Loucy (cell line): ENCODE measurements around the gene NUP214.
"Not testable (repeated sequence)": the region's sequence is repeated elsewhere in the genome, so short reads cannot be mapped to it uniquely, and the experiment has no call there.

Experiments used
- H2AFZ ChIP-seq: fragments of 200-600 bp; sonication (generic); 2 replicates; pipeline ENCODE4 v1.6.0; 2016; ENCODE audit warnings: antibody characterized with exemption, mild to moderate bottlenecking, low read length, moderate library complexity
- H3F3A ChIP-seq: fragments of 200-600 bp; 2 replicates; pipeline ENCODE4 v1.6.0; 2016; ENCODE audit warnings: antibody characterized with exemption, low read depth, mild to moderate bottlenecking
- H3K27me3 ChIP-seq: fragments of 200-600 bp; sonication (generic); 2 replicates; pipeline ENCODE4 v1.6.1; 2014; ENCODE audit warnings: low read length, mild to moderate bottlenecking; ENCODE audit not compliant: insufficient read depth, poor library complexity, severe bottlenecking
- H3K36me3 ChIP-seq: fragments of 200-600 bp; sonication (generic); 2 replicates; pipeline ENCODE4 v1.6.1; 2016; ENCODE audit warnings: low read length; ENCODE audit not compliant: insufficient read depth
- H3K4me1 ChIP-seq: fragments of 200-600 bp; sonication (generic); 2 replicates; pipeline ENCODE4 v1.5.1; 2014; ENCODE audit warnings: low read length, mild to moderate bottlenecking; ENCODE audit not compliant: insufficient read depth, poor library complexity, severe bottlenecking
- H3K4me2 ChIP-seq: fragments of 200-600 bp; sonication (generic); 2 replicates; pipeline ENCODE4 v1.6.0; 2014; ENCODE audit warnings: antibody characterized with exemption, low read length, low read depth, mild to moderate bottlenecking; ENCODE audit not compliant: poor library complexity, severe bottlenecking
- H3K4me3 ChIP-seq: fragments of 200-600 bp; sonication (generic); 2 replicates; pipeline ENCODE4 v1.5.1; 2014; ENCODE audit warnings: low read length, mild to moderate bottlenecking, mixed read lengths; ENCODE audit not compliant: poor library complexity, severe bottlenecking
- H3K79me2 ChIP-seq: fragments of 200-600 bp; sonication (generic); 2 replicates; pipeline ENCODE4 v1.6.1; 2014; ENCODE audit warnings: low read length; ENCODE audit not compliant: insufficient read depth
- H3K9ac ChIP-seq: fragments of 200-600 bp; sonication (generic); 2 replicates; pipeline ENCODE4 v1.6.0; 2014; ENCODE audit warnings: mild to moderate bottlenecking, low read depth, low read length, moderate library complexity; ENCODE audit not compliant: poor library complexity, severe bottlenecking
- H3K9me2 ChIP-seq: fragments of 200-600 bp; sonication (generic); replicated peaks from 2 replicates; pipeline ENCODE4 v1.6.1; 2016; ENCODE audit warnings: low read depth, low read length, mixed read lengths
- H3K9me3 ChIP-seq: fragments of 200-600 bp; sonication (generic); 2 replicates; pipeline ENCODE4 v1.6.1; 2014; ENCODE audit warnings: mild to moderate bottlenecking, antibody characterized with exemption, low read length, low read depth; ENCODE audit not compliant: insufficient read depth
- H4K20me1 ChIP-seq: fragments of 200-600 bp; sonication (generic); 2 replicates; pipeline ENCODE4 v1.6.0; 2014; ENCODE audit warnings: antibody characterized with exemption, low read length, mild to moderate bottlenecking; ENCODE audit not compliant: insufficient read depth, poor library complexity, severe bottlenecking
- EZH2phosphoT487 ChIP-seq: fragments of 200-600 bp; IDR thresholded peaks from 2 replicates; pipeline ENCODE4 v1.6.1; 2018; ENCODE audit warnings: antibody characterized with exemption, mild to moderate bottlenecking, moderate library complexity, borderline replicate concordance
- TF ChIP-seq, protein P1 (sequence below): fragments of 200-600 bp; sonication (generic); conservative IDR thresholded peaks from 2 replicates; pipeline ENCODE4 v1.5.1; 2014; ENCODE audit warnings: mild to moderate bottlenecking, antibody characterized with exemption, low read length

The NUP214 gene

DNA sequence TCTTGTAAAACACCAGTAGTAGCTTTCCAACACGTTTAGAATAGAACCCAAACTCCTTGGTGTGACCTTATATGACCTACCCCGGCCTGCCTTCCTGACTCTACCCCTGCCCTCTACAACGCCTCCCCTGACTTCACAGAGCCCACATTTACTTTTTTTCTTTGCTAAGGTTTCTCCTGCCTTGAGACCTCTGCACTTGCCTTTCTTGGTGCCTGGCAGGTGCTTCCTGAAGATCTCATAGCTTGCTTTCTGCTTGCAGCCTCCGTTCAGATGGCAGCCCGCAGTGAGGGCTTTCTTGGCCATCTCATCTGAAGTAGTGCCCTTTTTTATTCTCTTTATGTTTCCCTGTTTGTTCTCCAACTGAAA, 24.3 kb downstream of the NUP214 start:
- Histone ChIP-seq H3K9me3 (no peaks in the 10 kb centered on the region), H3K4me2 (no peak overlapping the region), H3K9ac (no peak overlapping the region), H3K9me2 (no peaks in the 10 kb centered on the region), H4K20me1 (no peaks in the 10 kb centered on the region), H3K36me3 (peaks cover 64% of the 10 kb centered on the region; the same call in 1 of the 2 replicates), H3K4me3 (no peak overlapping the region), H2AFZ (no peak overlapping the region), H3F3A (no peaks in the 10 kb centered on the region), H3K4me1 (no peaks in the 10 kb centered on the region), H3K27me3 (no peaks in the 10 kb centered on the region), H3K79me2 (no peaks in the 10 kb centered on the region)
- TF ChIP-seq EZH2phosphoT487, result no peak
- TF ChIP-seq, protein P1, sequence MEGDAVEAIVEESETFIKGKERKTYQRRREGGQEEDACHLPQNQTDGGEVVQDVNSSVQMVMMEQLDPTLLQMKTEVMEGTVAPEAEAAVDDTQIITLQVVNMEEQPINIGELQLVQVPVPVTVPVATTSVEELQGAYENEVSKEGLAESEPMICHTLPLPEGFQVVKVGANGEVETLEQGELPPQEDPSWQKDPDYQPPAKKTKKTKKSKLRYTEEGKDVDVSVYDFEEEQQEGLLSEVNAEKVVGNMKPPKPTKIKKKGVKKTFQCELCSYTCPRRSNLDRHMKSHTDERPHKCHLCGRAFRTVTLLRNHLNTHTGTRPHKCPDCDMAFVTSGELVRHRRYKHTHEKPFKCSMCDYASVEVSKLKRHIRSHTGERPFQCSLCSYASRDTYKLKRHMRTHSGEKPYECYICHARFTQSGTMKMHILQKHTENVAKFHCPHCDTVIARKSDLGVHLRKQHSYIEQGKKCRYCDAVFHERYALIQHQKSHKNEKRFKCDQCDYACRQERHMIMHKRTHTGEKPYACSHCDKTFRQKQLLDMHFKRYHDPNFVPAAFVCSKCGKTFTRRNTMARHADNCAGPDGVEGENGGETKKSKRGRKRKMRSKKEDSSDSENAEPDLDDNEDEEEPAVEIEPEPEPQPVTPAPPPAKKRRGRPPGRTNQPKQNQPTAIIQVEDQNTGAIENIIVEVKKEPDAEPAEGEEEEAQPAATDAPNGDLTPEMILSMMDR, result no peak

DNA sequence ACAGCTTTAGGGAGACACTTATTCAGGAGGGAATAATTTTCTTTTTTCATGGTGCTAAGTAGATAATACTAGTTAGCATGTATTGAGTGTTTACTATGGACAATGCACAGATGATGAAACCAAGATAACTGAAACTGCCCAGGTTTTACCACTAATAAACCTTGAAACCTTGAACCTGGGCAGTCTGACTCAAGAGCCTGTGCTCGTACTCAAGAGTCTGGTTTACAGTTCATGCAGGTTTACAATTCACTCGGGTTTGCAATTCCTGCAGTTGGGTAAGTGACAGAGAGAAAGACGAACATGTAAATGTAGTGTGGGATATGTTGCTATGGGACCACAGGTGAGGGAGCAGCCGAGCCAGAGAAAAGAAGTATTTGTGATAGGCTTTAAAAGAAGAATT, 28.2 kb downstream of the NUP214 start:
- Histone ChIP-seq H3F3A (no peaks in the 10 kb centered on the region), H3K4me2 (no peak overlapping the region), H3K9me2 (no peaks in the 10 kb centered on the region), H3K27me3 (no peaks in the 10 kb centered on the region), H4K20me1 (no peaks in the 10 kb centered on the region), H3K79me2 (peaks cover 7% of the 10 kb centered on the region; the same call in 1 of the 2 replicates), H3K36me3 (peaks cover 43% of the 10 kb centered on the region; the same call in 1 of the 2 replicates), H3K9me3 (no peaks in the 10 kb centered on the region), H3K4me1 (no peaks in the 10 kb centered on the region), H3K9ac (no peak overlapping the region), H3K4me3 (no peak overlapping the region), H2AFZ (no peak overlapping the region)
- TF ChIP-seq, protein P1, result no peak
- TF ChIP-seq EZH2phosphoT487, result no peak

DNA sequence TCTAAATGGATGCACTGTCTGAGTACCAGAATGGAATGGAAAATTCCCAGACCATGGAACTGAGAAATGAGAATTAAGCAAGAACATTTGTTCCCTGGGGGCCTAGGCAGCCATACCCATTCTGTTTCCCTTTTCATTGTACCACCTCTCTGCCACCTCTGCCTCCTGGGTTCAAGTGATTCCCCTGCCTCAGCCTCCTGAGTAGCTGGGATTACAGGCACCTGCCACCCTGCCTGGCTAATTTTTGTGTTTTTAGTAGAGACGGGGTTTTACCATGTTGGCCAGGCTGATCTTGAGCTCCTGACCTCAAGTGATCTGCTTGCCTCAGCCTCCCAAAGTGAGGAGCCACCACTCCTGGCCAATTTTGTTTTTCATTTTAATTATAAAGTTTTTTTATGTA, 33.3 kb downstream of the NUP214 start:
- peaks cover 20% of the 10 kb centered on the region for H4K20me1 ChIP-seq
- not testable (repeated sequence) for H3K4me3 ChIP-seq, H3K9ac ChIP-seq, H3K9me2 ChIP-seq, H3F3A ChIP-seq, H2AFZ ChIP-seq, H3K27me3 ChIP-seq, H3K4me2 ChIP-seq, H3K9me3 ChIP-seq, H3K4me1 ChIP-seq
- H3K79me2 ChIP-seq, result peaks cover 34% of the 10 kb centered on the region
- H3K36me3 ChIP-seq, result peaks cover 53% of the 10 kb centered on the region

DNA sequence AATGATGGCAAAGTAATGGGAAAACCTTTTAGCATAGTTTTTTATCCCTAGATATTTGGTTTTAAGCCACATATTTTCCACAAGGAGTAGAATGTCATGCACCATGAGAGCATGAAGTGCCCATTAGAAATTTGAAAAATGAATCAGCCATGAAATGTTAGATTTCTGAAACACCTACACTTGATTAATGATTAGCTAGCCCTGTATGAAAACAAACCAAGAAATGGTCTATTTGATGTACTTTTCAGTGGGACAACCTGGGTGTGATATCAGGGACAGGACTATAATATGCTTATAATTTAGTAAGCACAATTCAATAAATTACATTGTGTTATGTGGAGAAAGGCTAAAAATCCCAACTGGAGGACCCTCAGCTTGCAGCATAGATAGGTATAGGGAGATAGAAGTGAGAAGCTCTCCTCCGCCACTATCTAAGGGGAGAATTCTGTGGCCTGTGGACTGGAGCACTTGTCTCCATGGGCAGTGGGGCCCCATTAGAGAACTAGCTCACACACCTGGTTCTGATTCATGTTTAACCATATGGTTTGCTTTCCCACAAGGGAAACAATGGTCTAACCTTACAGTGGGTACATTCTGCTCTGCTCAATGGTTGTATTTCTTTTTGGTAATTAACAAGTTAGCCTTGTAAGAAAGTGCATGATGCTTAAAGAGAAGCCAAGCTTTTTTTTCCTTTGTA, 35.2 kb downstream of the NUP214 start:
- no peak for TF ChIP-seq EZH2phosphoT487
- TF ChIP-seq, protein P1, result no peak
- H3K4me2 ChIP-seq, result no peak overlapping the region
- no peaks in the 10 kb centered on the region for H3K9me2 ChIP-seq
- peaks cover 29% of the 10 kb centered on the region for H4K20me1 ChIP-seq
- no peak overlapping the region for H3K4me3 ChIP-seq
- H3K27me3 ChIP-seq, result no peaks in the 10 kb centered on the region
- no peaks in the 10 kb centered on the region; the same call in 1 of the 2 replicates for H3F3A ChIP-seq
- no peaks in the 10 kb centered on the region for H3K4me1 ChIP-seq
- no peaks in the 10 kb centered on the region for H3K9me3 ChIP-seq
- H3K9ac ChIP-seq, result no peak overlapping the region
- H3K79me2 ChIP-seq, result peaks cover 52% of the 10 kb centered on the region
- H3K36me3 ChIP-seq, result peaks cover 68% of the 10 kb centered on the region
- no peak overlapping the region for H2AFZ ChIP-seq
